Dedifferentiated amniotic fluid mesenchymal stem cell (primary cell): ENCODE measurements around the gene CYB5R2.

Experiments
- DNase-seq: peaks from one replicate; pipeline ENCODE4 v3.0.0-alpha.2; 2016; ENCODE audit errors: extremely low spot score

CYB5R2 gene

DNA sequence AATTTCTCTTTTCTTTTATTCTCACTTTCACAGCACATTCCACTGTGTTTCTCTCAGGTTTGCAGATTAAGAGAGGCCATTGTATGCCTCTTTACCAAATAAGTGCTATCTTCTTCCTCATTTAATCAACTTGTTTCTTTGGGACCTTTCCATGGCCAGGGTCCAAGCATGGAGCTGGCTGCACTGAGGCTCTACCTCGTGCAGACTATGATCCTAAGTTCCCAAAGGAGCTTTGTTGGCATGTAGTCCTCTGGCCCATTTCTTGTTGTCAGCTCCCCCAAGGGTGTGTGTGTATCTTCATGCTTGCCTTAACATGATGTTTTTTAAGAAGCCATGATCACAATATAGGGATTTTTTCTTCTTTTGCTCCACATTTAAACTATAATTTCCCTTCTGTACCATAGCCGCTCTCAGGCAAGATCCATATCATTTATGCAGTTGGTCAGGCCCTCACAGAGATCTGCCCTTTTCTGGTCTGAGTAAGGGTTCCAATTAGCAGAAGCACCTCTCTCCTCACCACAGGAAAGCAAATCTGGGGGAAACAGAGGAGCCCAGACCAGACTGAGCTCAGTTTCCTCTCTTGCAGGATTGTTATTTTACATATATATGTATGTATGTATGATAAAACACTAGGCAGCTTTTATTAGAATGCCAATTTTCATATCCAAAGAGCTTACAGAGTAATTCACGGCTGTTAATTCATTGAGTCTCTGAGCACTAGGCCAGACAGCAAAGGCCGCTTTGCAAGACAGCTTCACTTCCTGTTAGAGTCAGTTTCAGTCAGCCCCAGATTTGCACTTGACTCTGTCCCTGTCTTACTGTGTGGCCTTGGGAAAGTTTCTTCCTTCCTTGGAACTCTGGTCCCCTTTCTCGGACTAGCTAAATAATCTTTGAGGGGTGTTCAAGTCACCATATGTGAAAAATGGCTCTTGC lies 34.3 kb downstream of the CYB5R2 start:
- DNase-seq = no peak

DNA sequence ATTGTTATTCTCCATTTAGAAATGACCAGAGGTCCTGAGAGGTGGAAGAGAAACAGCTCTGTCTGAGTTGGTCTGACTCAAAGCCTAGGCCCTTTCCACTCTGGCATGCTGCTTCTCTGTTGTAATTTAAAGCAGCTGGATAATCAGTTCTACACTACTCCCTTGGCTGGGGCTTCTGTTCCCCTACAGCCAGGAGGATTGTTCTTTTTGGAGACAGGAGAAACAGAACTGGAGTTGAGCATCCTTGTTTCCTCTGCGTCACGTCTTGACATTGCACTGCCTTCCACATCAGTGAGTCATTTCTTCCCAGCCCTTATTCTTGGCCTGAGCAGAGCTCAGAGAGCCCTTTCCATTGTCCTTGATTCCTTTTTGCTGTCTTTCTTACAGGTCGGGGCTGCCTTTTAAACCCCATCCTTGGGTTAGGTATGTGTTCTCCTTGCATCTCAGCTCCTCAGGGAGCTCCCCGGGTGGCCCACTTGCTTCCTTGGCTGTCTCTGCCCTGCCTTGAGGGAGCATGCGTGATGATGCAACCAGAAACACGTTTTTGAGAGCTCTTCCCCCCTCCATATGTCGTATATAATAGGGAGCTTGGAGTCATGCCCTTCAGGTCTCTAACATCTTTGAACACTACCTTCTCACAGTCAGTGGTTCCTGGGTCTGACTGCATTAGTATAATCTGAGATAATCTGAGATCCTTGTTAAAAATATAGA lies 35.7 kb downstream of the CYB5R2 start:
- peak; percentile 59 for DNase-seq

DNA sequence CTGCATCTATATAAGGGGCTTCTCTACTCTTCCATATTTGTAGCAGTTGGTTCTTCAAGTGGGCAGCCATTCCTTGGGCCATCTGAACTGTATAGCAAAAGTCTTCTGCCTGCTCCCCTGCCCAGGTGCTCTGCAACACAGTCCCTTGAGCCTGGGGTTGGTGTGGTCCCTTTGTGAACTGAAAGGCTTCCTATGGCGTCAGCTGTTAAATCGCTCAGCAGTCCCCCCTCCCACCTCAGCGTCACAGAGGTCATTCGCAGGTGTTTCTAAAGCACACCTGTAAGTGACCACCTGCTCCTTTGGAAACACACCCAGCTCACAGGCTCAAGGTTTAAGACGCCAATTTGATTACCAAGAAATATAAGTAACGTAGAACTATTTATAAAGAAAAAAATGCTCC lies 37.0 kb downstream of the CYB5R2 start:
- no peak for DNase-seq

DNA sequence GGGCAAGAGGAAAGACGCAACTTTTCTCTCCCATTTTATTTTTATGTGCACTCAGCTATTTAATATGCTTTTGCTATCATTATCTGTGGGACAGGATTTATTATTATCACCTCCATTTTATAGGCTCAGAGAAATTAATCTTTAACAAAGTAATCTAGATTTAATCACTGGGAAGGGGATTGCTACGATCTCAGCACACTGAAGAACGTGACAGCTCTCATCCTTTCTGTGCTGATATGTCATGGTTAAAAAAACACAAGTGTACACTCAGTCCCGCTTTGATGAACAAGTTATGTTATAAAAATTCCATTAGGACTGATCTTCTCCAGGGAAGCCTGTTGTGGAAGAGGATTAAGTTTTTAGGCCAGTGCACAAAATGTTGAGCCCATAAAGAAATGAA lies 37.6 kb downstream of the CYB5R2 start:
- DNase-seq = no peak

DNA sequence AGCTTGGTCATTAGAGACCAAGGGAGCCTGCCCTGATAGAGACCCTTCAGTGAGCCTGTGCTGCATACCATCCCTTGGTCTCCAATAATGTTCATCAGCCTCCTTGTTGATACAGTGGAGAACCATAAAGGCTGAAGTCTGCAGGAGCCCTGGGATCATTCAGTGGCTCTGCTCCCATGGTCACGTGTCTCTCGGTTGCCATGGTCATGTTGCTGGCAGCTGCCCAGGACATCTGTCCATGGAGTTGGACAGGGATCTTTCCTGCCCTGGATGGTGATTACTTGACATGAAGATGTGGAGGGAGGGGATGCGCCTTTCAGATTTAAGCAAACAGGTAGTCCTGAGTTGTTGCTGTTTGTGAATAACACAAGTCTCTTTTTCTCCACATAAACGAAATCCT lies 38.2 kb downstream of the CYB5R2 start:
- DNase-seq = no peak

DNA sequence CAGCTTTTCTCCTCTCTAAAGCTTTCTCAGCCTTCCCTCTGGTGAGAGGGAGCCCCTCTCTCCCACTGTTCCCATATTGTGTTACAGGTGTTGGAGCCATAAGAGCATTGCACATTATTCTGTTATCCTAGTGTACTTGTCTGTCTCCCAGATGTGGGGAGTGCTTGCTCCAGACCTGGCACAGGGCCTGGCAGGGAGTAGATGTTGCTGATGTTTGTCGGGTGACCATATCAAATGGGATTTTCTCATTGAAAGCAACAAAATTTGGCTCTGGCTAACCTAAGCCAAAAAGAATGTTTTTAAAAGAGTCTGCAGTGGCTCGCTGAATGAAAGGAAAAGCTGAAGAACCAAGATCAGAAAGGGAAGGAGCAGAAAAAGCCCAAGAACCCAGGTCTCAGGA lies 41.1 kb downstream of the CYB5R2 start:
- no peak for DNase-seq

DNA sequence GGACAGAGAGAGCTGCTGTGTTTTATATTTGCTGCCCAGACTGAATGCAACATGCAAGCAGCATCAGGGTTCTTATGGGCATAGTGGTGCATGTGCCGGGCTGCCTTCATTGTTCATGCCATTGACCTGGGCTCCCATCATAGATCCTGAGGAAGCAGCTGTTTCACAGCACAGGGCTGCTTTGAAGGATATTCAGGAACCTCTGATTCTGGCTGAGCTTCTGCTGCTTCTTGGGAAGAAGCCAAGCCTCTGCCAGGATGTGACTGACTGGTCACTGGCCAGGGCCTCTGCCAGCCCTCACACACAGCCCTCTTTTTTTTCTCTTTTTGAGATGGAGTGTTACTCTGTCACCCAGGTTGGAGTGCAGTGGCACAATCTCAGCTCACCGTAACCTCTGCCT lies 43.3 kb downstream of the CYB5R2 start:
- no peak for DNase-seq

DNA sequence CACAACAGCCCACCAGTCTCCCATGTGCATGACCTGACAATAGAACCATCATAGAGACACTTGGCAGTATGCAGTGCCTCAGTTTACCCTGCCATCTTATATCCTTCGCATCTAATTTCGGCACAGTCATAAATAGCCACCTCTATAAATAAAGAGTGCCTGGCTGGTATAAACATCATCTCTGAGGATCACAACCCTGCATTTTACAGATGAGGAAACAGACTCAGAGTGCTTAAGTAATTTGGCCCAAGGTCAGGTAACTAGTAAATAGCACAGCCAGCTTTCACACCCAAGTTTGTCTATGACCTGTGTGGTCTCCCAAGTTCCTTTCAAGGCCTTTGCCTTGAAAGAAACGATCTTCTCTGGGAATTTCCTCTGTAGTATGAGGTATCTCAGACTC lies 44.6 kb downstream of the CYB5R2 start:
- DNase-seq = no peak

DNA sequence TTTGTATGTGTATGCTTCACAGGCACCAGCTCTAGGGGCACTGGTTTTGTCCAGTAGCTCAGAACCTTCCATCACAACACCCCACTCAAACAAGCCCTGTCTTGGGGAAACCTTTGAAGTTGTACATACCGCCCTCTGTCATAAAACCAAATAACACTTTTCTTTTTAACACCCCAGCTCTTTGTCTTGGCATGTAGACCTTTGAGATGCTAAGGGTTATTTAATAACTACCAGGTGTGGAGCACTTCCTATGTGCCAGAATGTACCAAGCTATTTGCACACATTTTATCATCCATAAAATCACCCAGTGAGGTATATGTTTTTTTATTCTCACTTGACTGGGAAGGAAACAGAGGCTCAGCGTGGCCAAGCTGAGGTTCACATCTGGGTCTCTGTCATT lies 50.6 kb downstream of the CYB5R2 start:
- DNase-seq = no peak

DNA sequence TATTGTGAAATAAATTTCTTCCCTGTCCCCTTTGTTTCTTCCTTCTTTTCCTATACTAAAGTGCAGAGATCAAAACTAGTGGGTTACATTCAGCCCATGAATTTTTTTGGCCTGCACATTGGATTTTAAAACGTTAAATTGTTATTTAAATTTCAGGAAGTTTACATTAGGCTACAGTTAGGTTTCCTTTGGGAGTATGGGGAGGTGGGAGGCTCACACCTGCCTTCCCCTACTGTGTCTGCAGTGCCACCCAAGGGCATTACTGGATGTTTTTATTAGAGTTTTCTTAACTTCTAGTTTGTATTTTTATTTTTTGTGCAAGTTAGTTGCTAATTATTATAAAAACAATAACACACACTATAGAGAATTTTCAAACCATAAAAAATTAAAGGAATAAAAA lies 51.7 kb downstream of the CYB5R2 start:
- no peak for DNase-seq

DNA sequence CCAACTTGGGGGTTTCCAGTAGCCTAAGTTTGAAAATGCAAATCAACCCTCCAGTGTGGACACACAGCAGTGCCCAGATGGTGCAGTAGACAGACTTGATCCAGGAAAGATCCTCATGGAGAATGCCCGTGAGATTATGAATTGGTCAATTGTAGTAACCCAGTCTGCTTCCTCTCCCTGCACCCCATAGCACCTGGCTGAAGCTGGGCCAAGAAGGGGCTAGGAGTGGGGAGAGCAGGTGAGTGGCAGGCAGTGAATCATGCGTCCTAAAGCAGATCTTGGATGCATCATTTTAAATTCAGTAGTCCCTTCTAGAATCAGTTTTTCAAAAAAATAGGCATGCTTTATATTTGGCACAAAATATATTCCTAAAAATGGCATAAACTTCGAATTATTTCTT lies 52.2 kb downstream of the CYB5R2 start:
- no peak for DNase-seq

DNA sequence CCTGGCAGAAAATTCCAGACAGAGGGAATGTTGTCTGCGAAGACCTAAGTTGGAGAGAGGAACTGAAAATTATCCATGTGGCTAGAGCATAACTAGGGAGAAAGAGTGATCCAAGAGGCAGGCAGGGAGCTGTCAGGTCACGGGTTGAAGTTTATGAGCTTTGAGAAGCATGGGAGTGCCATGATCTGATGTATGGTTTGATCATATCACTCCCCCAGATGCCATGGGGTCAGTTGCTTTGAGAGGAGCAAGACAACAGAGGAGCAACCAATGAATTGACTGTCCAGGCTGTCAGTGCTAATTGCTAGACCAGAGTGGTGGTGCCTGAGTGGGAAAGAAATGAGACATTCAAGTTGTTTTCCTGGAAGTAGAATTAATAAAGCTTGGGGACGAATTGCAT lies 54.0 kb downstream of the CYB5R2 start:
- DNase-seq = no peak

DNA sequence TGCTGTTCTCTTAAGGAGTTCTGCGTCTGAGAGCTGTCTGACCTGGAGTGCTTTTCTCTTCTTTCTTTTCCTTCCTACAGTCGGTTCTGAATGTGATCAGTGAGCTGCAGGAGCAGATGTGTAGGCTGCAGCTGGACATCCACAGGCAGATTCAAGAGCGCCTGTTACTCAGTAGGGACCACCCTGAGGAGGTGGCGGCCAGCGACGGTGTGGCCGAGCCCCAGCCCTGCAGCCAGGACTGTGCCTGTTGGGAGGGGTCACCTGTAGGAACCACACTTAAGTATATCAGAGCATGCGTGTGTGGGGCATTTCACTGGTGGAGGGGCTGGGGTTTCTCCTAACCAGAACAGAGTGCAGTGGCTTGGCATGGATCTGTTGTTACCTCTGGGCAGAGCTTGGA lies 56.3 kb downstream of the CYB5R2 start:
- no peak for DNase-seq
